ENCODE data around the gene LRMDA.

- TF ChIP-seq CTCF (conservative IDR thresholded peaks at IDR 0.05; ENCODE audit: low read length) (no peak), EZH2phosphoT487 (IDR thresholded peaks at IDR 0.05; ENCODE audit: borderline replicate concordance) (no peak)
These were observed 896.0 kb downstream of the LRMDA start for GRCh38 chr10:76327441-76327840.

All from Loucy (cell line).